ENCODE data around the gene PCDHB15.
"Not testable (repeated sequence)": the region's sequence is repeated elsewhere in the genome, so short reads cannot be mapped to it uniquely, and the experiment has no call there.

- TF ChIP-seq POLR2A, CTCF (IDR thresholded peaks at IDR 0.05): not testable (repeated sequence)
Measured at GRCh38 chr5:141201646-141202045, 43.5 kb upstream of the PCDHB15 start.

Measured in breast epithelium (tissue), 3 donors.